LHCN-M2 (cell line): ENCODE measurements around the gene KLRC2. TPM values are rescaled to one million over a fixed set of nuclear protein-coding genes. Genes with fewer than 3 reads are reported as not detected.
"Not testable (repeated sequence)": the region's sequence is repeated elsewhere in the genome, so short reads cannot be mapped to it uniquely, and the experiment has no call there.

ENCODE experiments used
- DNase-seq: peaks from one replicate; pipeline ENCODE4 v3.0.0-alpha.2; 2012; ENCODE audit warnings: low read depth
- total RNA-seq: library from RNA; depleted of rRNA; stranded (reverse); fragments of >200 nt; gene quantifications from 2 replicates; pipeline ENCODE4 v1.2.3, GENCODE V29; 2014

KLRC2 gene
- total RNA-seq, 1 experiment from 2014 or later = 2.0 TPM

- DNase-seq = no peak
Measured at GRCh38 chr12:10405294-10405693, 30.5 kb downstream of the KLRC2 start.

- DNase-seq = no peak
Measured at GRCh38 chr12:10404798-10405197, 31.0 kb downstream of the KLRC2 start.

GRCh38 chr12:10400829-10401228 lies 35.0 kb downstream of the KLRC2 start:
- DNase-seq = no peak

- DNase-seq = no peak
Measured at GRCh38 chr12:10398168-10398567, 37.6 kb downstream of the KLRC2 start.

GRCh38 chr12:10397296-10397695 lies 38.5 kb downstream of the KLRC2 start:
- peak; percentile 40 for DNase-seq

GRCh38 chr12:10396176-10396575 lies 39.6 kb downstream of the KLRC2 start:
- DNase-seq = not testable (repeated sequence)

GRCh38 chr12:10395390-10395998 lies 40.3 kb downstream of the KLRC2 start:
- peak; percentile 94 for DNase-seq

- DNase-seq = not testable (repeated sequence)
Measured at GRCh38 chr12:10394531-10395152, 41.2 kb downstream of the KLRC2 start.

- DNase-seq = no peak
Measured at GRCh38 chr12:10393291-10393690, 42.5 kb downstream of the KLRC2 start.

- peak; percentile 97 for DNase-seq
Measured at GRCh38 chr12:10392394-10392930, 43.3 kb downstream of the KLRC2 start.

GRCh38 chr12:10390991-10391390 lies 44.8 kb downstream of the KLRC2 start:
- not testable (repeated sequence) for DNase-seq

GRCh38 chr12:10389904-10390303 lies 45.9 kb downstream of the KLRC2 start, which contains the start of gene KLRK1:
KLRK1 (minus strand) TSS chr12:10390041; CDS start chr12:10388810, 1,231 bp downstream.
- no peak for DNase-seq

- DNase-seq = no peak
Measured at GRCh38 chr12:10388624-10389413, 47.0 kb downstream of the KLRC2 start.

- not testable (repeated sequence) for DNase-seq
Measured at GRCh38 chr12:10387498-10387897, 48.3 kb downstream of the KLRC2 start.

GRCh38 chr12:10386857-10387256 lies 49.0 kb downstream of the KLRC2 start:
- peak; percentile 44 for DNase-seq

GRCh38 chr12:10385166-10385613 lies 50.6 kb downstream of the KLRC2 start:
- peak; percentile 88 for DNase-seq

GRCh38 chr12:10384191-10384590 lies 51.6 kb downstream of the KLRC2 start:
- no peak for DNase-seq

GRCh38 chr12:10381928-10382628 lies 53.7 kb downstream of the KLRC2 start:
- DNase-seq = no peak
